ENCODE results near the gene SPANXN4. TPM values are rescaled to one million over a fixed set of nuclear protein-coding genes. Genes with fewer than 3 reads are reported as not detected.

The SPANXN4 gene
- total RNA-seq, 1 experiment from 2014 or later, result not detected

DNA sequence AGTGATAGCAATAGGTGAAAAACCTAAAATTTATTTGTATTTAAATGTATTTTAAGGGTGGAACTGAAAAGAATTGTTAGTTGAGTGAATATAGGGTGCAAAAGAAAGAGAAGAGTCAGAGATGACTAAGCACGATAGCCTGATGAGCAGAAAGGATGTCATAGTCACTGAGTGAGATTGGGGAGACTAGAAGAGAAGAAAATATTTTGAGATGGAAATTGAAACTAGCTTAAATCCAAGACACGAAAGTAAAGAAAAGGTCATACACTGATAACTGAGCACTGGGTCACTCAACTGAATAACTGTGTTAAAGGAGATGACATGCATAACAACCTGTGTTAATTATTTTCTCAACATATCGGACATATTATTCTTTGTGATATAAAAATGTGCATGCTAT lies 55.5 kb downstream of the SPANXN4 start:
- no peaks in the 10 kb centered on the region for H3K4me1 ChIP-seq (ENCODE audit: control insufficient read depth, insufficient read depth, low read length)
- in situ Hi-C loops (cut with HindIII; ENCODE audit: low pct_unique_long_range_greater_than_20kb, low sequenced_read_pairs) (no loop called here), intact Hi-C loops (cut with micrococcal nuclease; ENCODE audit: unreplicated experiment) (no loop called here)
- H3K4me3 ChIP-seq (ENCODE audit: low read depth in 2 of 2, low read length in 2 of 2), result no peak overlapping the region
- H3K27me3 ChIP-seq (ENCODE audit: control insufficient read depth, insufficient read depth, low read length), result no peaks in the 10 kb centered on the region
- DNase-seq (ENCODE audit: low read depth, low spot score) (no peak), ATAC-seq (no peak)
- ChIA-PET POLR2A (no interaction called here), CTCF (no interaction called here)
- TF ChIP-seq TCF7L2 (IDR thresholded peaks at IDR 0.05; ENCODE audit: low read depth, low read length) (no peak), POLR2AphosphoS5 (IDR thresholded peaks at IDR 0.05; ENCODE audit: low read depth, low read length) (no peak), SIN3A (IDR thresholded peaks at IDR 0.05; ENCODE audit: borderline replicate concordance, insufficient read depth, low read depth, low read length) (no peak)
- TF ChIP-seq, protein P1, sequence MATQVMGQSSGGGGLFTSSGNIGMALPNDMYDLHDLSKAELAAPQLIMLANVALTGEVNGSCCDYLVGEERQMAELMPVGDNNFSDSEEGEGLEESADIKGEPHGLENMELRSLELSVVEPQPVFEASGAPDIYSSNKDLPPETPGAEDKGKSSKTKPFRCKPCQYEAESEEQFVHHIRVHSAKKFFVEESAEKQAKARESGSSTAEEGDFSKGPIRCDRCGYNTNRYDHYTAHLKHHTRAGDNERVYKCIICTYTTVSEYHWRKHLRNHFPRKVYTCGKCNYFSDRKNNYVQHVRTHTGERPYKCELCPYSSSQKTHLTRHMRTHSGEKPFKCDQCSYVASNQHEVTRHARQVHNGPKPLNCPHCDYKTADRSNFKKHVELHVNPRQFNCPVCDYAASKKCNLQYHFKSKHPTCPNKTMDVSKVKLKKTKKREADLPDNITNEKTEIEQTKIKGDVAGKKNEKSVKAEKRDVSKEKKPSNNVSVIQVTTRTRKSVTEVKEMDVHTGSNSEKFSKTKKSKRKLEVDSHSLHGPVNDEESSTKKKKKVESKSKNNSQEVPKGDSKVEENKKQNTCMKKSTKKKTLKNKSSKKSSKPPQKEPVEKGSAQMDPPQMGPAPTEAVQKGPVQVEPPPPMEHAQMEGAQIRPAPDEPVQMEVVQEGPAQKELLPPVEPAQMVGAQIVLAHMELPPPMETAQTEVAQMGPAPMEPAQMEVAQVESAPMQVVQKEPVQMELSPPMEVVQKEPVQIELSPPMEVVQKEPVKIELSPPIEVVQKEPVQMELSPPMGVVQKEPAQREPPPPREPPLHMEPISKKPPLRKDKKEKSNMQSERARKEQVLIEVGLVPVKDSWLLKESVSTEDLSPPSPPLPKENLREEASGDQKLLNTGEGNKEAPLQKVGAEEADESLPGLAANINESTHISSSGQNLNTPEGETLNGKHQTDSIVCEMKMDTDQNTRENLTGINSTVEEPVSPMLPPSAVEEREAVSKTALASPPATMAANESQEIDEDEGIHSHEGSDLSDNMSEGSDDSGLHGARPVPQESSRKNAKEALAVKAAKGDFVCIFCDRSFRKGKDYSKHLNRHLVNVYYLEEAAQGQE (IDR thresholded peaks at IDR 0.05; ENCODE audit: insufficient read depth in 1 of 2, low read depth in 2 of 2, low read length in 1 of 2), result no peak
- TF ChIP-seq, protein P2, sequence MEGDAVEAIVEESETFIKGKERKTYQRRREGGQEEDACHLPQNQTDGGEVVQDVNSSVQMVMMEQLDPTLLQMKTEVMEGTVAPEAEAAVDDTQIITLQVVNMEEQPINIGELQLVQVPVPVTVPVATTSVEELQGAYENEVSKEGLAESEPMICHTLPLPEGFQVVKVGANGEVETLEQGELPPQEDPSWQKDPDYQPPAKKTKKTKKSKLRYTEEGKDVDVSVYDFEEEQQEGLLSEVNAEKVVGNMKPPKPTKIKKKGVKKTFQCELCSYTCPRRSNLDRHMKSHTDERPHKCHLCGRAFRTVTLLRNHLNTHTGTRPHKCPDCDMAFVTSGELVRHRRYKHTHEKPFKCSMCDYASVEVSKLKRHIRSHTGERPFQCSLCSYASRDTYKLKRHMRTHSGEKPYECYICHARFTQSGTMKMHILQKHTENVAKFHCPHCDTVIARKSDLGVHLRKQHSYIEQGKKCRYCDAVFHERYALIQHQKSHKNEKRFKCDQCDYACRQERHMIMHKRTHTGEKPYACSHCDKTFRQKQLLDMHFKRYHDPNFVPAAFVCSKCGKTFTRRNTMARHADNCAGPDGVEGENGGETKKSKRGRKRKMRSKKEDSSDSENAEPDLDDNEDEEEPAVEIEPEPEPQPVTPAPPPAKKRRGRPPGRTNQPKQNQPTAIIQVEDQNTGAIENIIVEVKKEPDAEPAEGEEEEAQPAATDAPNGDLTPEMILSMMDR (IDR thresholded peaks at IDR 0.05), result no peak
- no peaks in the 10 kb centered on the region for H3K36me3 ChIP-seq (ENCODE audit: control insufficient read depth, insufficient read depth, low read length)
- no peaks in the 10 kb centered on the region for H3K9me3 ChIP-seq (ENCODE audit: control insufficient read depth, insufficient read depth, low read depth, low read length)
- H3K27ac ChIP-seq (ENCODE audit: low read length), result no peak overlapping the region
- no TSS peak for BruUV-seq (replicated peaks)

DNA sequence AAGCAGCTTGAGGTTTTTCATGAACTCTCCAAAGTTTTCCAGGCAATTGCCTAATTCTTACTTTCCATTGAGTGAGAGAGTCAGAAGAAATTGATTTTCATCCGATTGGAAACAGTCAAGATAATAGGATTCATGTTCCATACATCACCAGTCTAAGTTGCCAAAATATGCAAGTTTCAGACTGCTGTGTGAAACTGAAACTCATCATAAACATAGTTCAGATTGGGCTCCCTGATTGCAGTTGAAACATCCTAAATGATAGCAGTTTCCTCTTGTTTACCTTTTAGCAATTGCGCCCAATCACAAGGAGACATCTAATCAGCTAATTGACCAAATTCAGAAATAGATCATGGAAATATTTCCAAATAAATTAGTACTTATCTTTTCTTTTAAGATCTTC lies 56.8 kb downstream of the SPANXN4 start:
- in situ Hi-C loops (cut with HindIII; ENCODE audit: low pct_unique_long_range_greater_than_20kb, low sequenced_read_pairs), result no loop called here
- BruUV-seq (replicated peaks), result no TSS peak
- DNase-seq (ENCODE audit: low read depth, low spot score), result no peak

More for the DNA sequence above, 56.8 kb downstream of the SPANXN4 start:
- Histone ChIP-seq H3K4me3 (ENCODE audit: low read depth in 2 of 2, low read length in 2 of 2) (no peak overlapping the region), H3K27ac (ENCODE audit: low read length) (no peak overlapping the region), H3K27me3 (ENCODE audit: control insufficient read depth, insufficient read depth, low read length) (no peaks in the 10 kb centered on the region), H3K36me3 (ENCODE audit: control insufficient read depth, insufficient read depth, low read length) (no peaks in the 10 kb centered on the region), H3K9me3 (ENCODE audit: control insufficient read depth, insufficient read depth, low read depth, low read length) (no peaks in the 10 kb centered on the region), H3K4me1 (ENCODE audit: control insufficient read depth, insufficient read depth, low read length) (no peaks in the 10 kb centered on the region)
- ChIA-PET CTCF (no interaction called here), POLR2A (no interaction called here)
- ATAC-seq, result no peak
- intact Hi-C loops (cut with micrococcal nuclease; ENCODE audit: unreplicated experiment), result no loop called here
- no peak for TF ChIP-seq SIN3A (IDR thresholded peaks at IDR 0.05; ENCODE audit: borderline replicate concordance, insufficient read depth, low read depth, low read length)
- TF ChIP-seq, protein P1 (IDR thresholded peaks at IDR 0.05; ENCODE audit: insufficient read depth in 1 of 2, low read depth in 2 of 2, low read length in 1 of 2), result no peak
- TF ChIP-seq TCF7L2 (IDR thresholded peaks at IDR 0.05; ENCODE audit: low read depth, low read length), result no peak
- TF ChIP-seq, protein P2 (IDR thresholded peaks at IDR 0.05), result no peak
- no peak for TF ChIP-seq POLR2AphosphoS5 (IDR thresholded peaks at IDR 0.05; ENCODE audit: low read depth, low read length)
